ENCODE measurements around the gene GRID1. TPM values are rescaled to one million over a fixed set of nuclear protein-coding genes. Genes with fewer than 3 reads are reported as not detected.

GRID1 gene
- total RNA-seq, 2 donors from 2014 or later: 0.27 to 0.85 TPM

DNA sequence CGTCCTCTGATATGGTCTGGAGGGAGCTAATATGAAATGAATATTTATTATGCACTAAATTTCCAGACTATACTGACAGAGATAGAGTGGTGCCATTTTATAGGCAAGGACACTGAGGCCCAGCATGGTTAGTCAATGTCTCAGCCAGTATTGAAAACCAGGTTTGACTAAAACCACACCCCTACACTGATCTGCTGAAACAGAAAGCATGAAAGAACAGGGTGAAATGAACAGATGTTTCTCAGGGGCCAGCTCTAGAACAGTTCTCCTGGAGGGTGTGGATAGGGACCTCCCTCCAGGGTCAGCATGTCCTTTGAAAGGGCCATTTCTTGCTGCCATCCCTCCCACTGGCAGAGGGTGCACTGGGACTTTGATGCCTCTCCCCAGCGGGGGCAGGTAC is 700.5 kb downstream of the GRID1 start:
- ATAC-seq (ENCODE audit: insufficient number of reproducible peaks, low FRiP score, low read depth) (no peak), DNase-seq (ENCODE audit: low spot score) (no peak)
- H3K4me1 ChIP-seq (ENCODE audit: control insufficient read depth in 1 of 2, low read depth in 2 of 2): no peaks in the 10 kb centered on the region
- no peaks in the 10 kb centered on the region for H3K36me3 ChIP-seq
- TF ChIP-seq, protein P1, sequence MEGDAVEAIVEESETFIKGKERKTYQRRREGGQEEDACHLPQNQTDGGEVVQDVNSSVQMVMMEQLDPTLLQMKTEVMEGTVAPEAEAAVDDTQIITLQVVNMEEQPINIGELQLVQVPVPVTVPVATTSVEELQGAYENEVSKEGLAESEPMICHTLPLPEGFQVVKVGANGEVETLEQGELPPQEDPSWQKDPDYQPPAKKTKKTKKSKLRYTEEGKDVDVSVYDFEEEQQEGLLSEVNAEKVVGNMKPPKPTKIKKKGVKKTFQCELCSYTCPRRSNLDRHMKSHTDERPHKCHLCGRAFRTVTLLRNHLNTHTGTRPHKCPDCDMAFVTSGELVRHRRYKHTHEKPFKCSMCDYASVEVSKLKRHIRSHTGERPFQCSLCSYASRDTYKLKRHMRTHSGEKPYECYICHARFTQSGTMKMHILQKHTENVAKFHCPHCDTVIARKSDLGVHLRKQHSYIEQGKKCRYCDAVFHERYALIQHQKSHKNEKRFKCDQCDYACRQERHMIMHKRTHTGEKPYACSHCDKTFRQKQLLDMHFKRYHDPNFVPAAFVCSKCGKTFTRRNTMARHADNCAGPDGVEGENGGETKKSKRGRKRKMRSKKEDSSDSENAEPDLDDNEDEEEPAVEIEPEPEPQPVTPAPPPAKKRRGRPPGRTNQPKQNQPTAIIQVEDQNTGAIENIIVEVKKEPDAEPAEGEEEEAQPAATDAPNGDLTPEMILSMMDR (IDR thresholded peaks at IDR 0.05): no peak
- H3K4me3 ChIP-seq: no peak overlapping the region
- H3K27ac ChIP-seq: no peak overlapping the region
- no peaks in the 10 kb centered on the region for H3K27me3 ChIP-seq (replicated peaks; ENCODE audit: insufficient read depth)
- H3K9me3 ChIP-seq: no peaks in the 10 kb centered on the region

DNA sequence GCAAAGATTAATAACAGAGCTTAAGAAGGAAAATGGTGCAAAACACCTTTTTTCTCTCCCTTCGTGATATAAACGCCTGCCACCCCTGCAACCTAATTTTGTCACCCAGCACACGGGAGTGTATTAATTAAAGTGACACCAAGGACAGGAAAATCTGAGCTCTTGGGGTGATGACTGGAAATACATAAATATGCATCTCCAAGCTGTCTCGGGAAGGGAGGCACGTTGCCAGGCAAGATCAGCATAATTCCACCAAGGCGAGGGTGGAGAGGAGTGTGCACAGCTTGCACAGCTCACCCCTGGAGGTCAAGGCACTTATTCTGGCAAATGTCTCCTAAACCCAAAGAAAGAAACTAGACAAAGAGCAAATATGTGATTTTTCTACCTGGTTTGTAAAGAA is 700.9 kb downstream of the GRID1 start:
- TF ChIP-seq, protein P1 (IDR thresholded peaks at IDR 0.05): no peak
- no peaks in the 10 kb centered on the region for H3K4me1 ChIP-seq (ENCODE audit: control insufficient read depth in 1 of 2, low read depth in 2 of 2)
- ATAC-seq (ENCODE audit: insufficient number of reproducible peaks, low FRiP score, low read depth) (no peak), DNase-seq (ENCODE audit: low spot score) (no peak)
- no peak overlapping the region for H3K27ac ChIP-seq
- no peak overlapping the region for H3K4me3 ChIP-seq
- H3K36me3 ChIP-seq: no peaks in the 10 kb centered on the region
- no peaks in the 10 kb centered on the region for H3K27me3 ChIP-seq (replicated peaks; ENCODE audit: insufficient read depth)
- H3K9me3 ChIP-seq: no peaks in the 10 kb centered on the region

DNA sequence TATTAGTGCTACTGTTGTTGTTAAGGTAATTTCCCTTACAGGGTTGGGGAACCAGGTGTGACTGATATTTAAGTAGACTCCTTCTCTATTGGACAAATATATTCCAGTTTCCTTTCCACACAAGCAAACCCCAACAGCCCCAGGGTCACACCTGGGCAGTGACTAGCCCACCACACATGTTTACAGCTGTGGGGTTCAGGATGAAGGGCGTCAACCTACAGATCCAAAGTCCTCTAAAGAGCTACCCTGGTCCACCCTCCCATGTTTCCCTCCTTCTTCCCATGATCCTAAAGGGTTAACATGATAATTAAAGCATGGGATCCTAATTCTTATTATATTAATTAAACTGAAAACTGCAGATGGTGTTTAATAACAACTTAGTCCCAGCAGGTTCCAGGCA is 701.5 kb downstream of the GRID1 start:
- Histone ChIP-seq H3K9me3 (no peaks in the 10 kb centered on the region), H3K4me1 (ENCODE audit: control insufficient read depth in 1 of 2, low read depth in 2 of 2) (no peaks in the 10 kb centered on the region), H3K4me3 (no peak overlapping the region), H3K36me3 (no peaks in the 10 kb centered on the region), H3K27me3 (replicated peaks; ENCODE audit: insufficient read depth) (no peaks in the 10 kb centered on the region), H3K27ac (no peak overlapping the region)
- TF ChIP-seq, protein P1 (IDR thresholded peaks at IDR 0.05): no peak
- DNase-seq (ENCODE audit: low spot score) (no peak), ATAC-seq (ENCODE audit: insufficient number of reproducible peaks, low FRiP score, low read depth) (no peak)

DNA sequence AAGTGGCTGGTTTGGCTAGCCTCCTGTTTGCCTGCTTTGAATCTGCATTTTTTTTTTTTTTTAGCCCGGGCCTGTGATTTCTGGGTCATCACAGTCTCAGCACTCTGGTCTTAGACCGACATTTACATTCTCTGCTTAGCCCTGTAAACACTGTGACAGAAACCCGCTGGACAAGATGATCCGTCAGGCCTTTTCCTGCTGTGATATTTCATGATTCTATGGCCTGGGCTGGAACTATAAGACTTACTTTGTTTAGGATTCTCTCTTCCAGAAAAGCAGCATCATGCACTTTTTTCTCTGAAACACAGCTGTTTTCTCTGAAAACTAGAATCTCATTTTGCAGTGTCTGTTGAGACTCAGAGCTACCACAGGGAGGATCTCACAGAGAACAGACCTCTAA is 705.5 kb downstream of the GRID1 start:
- DNase-seq (ENCODE audit: low spot score) (no peak), ATAC-seq (ENCODE audit: insufficient number of reproducible peaks, low FRiP score, low read depth) (no peak)
- TF ChIP-seq, protein P1 (IDR thresholded peaks at IDR 0.05): no peak
- Histone ChIP-seq H3K4me3 (no peak overlapping the region), H3K27me3 (replicated peaks; ENCODE audit: insufficient read depth) (no peaks in the 10 kb centered on the region), H3K4me1 (ENCODE audit: control insufficient read depth in 1 of 2, low read depth in 2 of 2) (peaks cover 0 to 4% of the 10 kb centered on the region in 2 donors), H3K27ac (no peak overlapping the region), H3K36me3 (no peaks in the 10 kb centered on the region), H3K9me3 (no peaks in the 10 kb centered on the region)

DNA sequence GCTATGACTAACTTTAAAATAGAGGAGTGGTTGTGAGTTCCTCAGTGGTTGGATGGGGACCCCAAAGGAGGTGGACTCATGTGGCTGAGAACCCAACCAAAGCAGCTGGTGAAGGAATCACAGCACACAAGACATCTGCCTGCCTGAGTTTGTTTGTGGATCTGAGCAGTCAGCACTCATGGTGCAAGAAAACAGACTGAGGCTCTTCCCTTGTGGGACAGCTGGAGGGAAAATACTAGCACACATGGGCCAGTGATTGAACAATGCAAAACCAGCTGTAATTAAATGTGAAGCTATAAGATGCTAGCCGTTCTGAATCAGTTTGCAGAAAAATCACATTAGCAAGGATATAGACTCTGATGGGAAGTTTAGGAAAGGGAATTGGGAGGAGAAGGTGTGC is 707.3 kb downstream of the GRID1 start:
- H3K27ac ChIP-seq: no peak overlapping the region
- no peak for ATAC-seq (ENCODE audit: insufficient number of reproducible peaks, low FRiP score, low read depth)
- no peak for DNase-seq (ENCODE audit: low spot score)
- no peak overlapping the region for H3K4me3 ChIP-seq
- no peaks in the 10 kb centered on the region for H3K27me3 ChIP-seq (replicated peaks; ENCODE audit: insufficient read depth)
- no peaks in the 10 kb centered on the region for H3K36me3 ChIP-seq
- H3K4me1 ChIP-seq (ENCODE audit: control insufficient read depth in 1 of 2, low read depth in 2 of 2): peaks cover 5 to 19% of the 10 kb centered on the region in 2 donors
- no peaks in the 10 kb centered on the region for H3K9me3 ChIP-seq
- TF ChIP-seq, protein P1 (IDR thresholded peaks at IDR 0.05): no peak
